HepG2 (cell line): Measurements from ENCODE around the gene RASA2. TPM values are rescaled to one million over a fixed set of nuclear protein-coding genes. Genes with fewer than 3 reads are reported as not detected.
A peak's percentile ranks its signal among the peaks of the same experiment; 100 is the strongest.

ENCODE experiments used
- BRCA1 ChIP-seq: sonication (generic); formaldehyde crosslinking; IDR thresholded peaks from 2 replicates; pipeline ENCODE4 v1.4.0; 2020; ENCODE audit warnings: missing genetic modification reagents
- GFI1 ChIP-seq: sonication (generic); formaldehyde crosslinking; IDR thresholded peaks from 2 replicates; pipeline ENCODE4 v1.5.0; 2020; ENCODE audit warnings: missing genetic modification reagents, mild to moderate bottlenecking, borderline replicate concordance
- NFYC ChIP-seq: IDR thresholded peaks from 2 replicates; pipeline ENCODE4 v1.6.1; 2016; ENCODE audit warnings: missing genetic modification reagents, missing compliant biosample characterization
- PBX2 ChIP-seq: IDR thresholded peaks from 2 replicates; pipeline ENCODE4 v1.6.1; 2016; ENCODE audit warnings: control low read depth
- PRDM4 ChIP-seq: sonication (generic); formaldehyde crosslinking; IDR thresholded peaks from 2 replicates; pipeline ENCODE4 v1.9.0; 2021; ENCODE audit warnings: missing genetic modification reagents, borderline replicate concordance
- REL ChIP-seq: sonication (generic); formaldehyde crosslinking; conservative IDR thresholded peaks from 2 replicates; pipeline ENCODE4 v1.8.0; 2022; ENCODE audit warnings: mild to moderate bottlenecking, missing genetic modification reagents, moderate library complexity
- SNAI1 ChIP-seq: sonication (generic); formaldehyde crosslinking; IDR thresholded peaks from 2 replicates; pipeline ENCODE4 v1.5.0; 2020; ENCODE audit warnings: mild to moderate bottlenecking, missing genetic modification reagents, borderline replicate concordance
- SPEN ChIP-seq: sonication (generic); formaldehyde crosslinking; IDR thresholded peaks from 2 replicates; pipeline ENCODE4 v1.5.1; 2020; ENCODE audit warnings: low read depth, mild to moderate bottlenecking, missing genetic modification reagents
- ZIK1 ChIP-seq: sonication (generic); formaldehyde crosslinking; IDR thresholded peaks from 2 replicates; pipeline ENCODE4 v1.5.0; 2020; ENCODE audit warnings: mild to moderate bottlenecking, low read depth, missing genetic modification reagents, borderline replicate concordance
- ZNF143 ChIP-seq: sonication (generic); formaldehyde crosslinking; IDR thresholded peaks from 2 replicates; pipeline ENCODE4 v1.4.0; 2020; ENCODE audit warnings: missing genetic modification reagents
- ZNF18 ChIP-seq: sonication (generic); formaldehyde crosslinking; IDR thresholded peaks from 2 replicates; pipeline ENCODE4 v1.8.0; 2022; ENCODE audit warnings: mild to moderate bottlenecking, missing genetic modification reagents; ENCODE audit not compliant: insufficient replicate concordance
- ZNF260 ChIP-seq: sonication (generic); formaldehyde crosslinking; IDR thresholded peaks from 2 replicates; pipeline ENCODE4 v1.4.0; 2020; ENCODE audit warnings: missing genetic modification reagents, low read depth, mild to moderate bottlenecking, borderline replicate concordance
- ZNF383 ChIP-seq: sonication (generic); formaldehyde crosslinking; IDR thresholded peaks from 2 replicates; pipeline ENCODE4 v1.4.0; 2020; ENCODE audit warnings: missing genetic modification reagents, mild to moderate bottlenecking, borderline replicate concordance
- ZNF646 ChIP-seq: sonication (generic); formaldehyde crosslinking; IDR thresholded peaks from 2 replicates; pipeline ENCODE4 v1.9.0; 2021; ENCODE audit warnings: mild to moderate bottlenecking, missing genetic modification reagents
- ZNF747 ChIP-seq: sonication (generic); formaldehyde crosslinking; IDR thresholded peaks from 2 replicates; pipeline ENCODE4 v1.8.1; 2023; ENCODE audit warnings: missing genetic modification reagents, mild to moderate bottlenecking, borderline replicate concordance
- ZSCAN20 ChIP-seq: sonication (generic); formaldehyde crosslinking; IDR thresholded peaks from 2 replicates; pipeline ENCODE4 v1.4.0; 2020; ENCODE audit warnings: missing genetic modification reagents, mild to moderate bottlenecking, borderline replicate concordance
- ZSCAN31 ChIP-seq: sonication (generic); formaldehyde crosslinking; IDR thresholded peaks from 2 replicates; pipeline ENCODE4 v1.5.0; 2020; ENCODE audit warnings: low read depth, mild to moderate bottlenecking, missing genetic modification reagents
- polyA plus RNA-seq, 8 experiments: library from polyadenylated mRNA; depleted of rRNA in 3 of 8; stranded (reverse) in 7 of 8; unstranded in 1 of 8; fragments of >200 nt; fragmentation: Illumina TruSeq in 4 of 8; extraction: Trizol in 4 of 8; gene quantifications; 2 replicates each; pipeline versions ENCODE4 v1.2.1 to v1.2.3, GENCODE V29; 2011 to 2016; ENCODE audit warnings: low read depth in 4 of 8, missing spikeins in 1 of 8, mixed read lengths in 1 of 8; ENCODE audit not compliant: insufficient read depth in 1 of 8
- total RNA-seq, 5 experiments: library from RNA; depleted of rRNA; stranded (reverse); fragments of >200 nt; fragmentation: Illumina TruSeq; extraction: Trizol; gene quantifications; 2 replicates each; pipeline ENCODE4 v1.2.3, GENCODE V29; 2016; ENCODE audit warnings: low read depth in 1 of 5

RASA2 gene
- total and polyA plus RNA-seq, 2 of the 13 experiments (the other 11 are each of a cell fraction or from before 2014, with no cell fraction given): 5.4 to 8.5 TPM

- TF ChIP-seq ZNF18 (CRISPR knock-in tag) (no peak), ZNF747 (CRISPR knock-in tag) (peak; percentile 54; the same call in 1 of the 2 replicates), PBX2 (CRISPR knock-in tag) (no peak), ZNF260 (no peak), GFI1 (CRISPR knock-in tag) (0 out of 2 replicates have a peak, but pooled peaks have one; percentile 37), REL (no peak), ZSCAN20 (peak; percentile 84; the same call in 1 of the 2 replicates), SPEN (CRISPR knock-in tag) (no peak), ZIK1 (no peak), SNAI1 (CRISPR knock-in tag) (no peak), PRDM4 (CRISPR knock-in tag) (no peak), ZNF646 (CRISPR knock-in tag) (no peak), ZNF143 (CRISPR knock-in tag) (no peak), ZSCAN31 (CRISPR knock-in tag) (no peak), NFYC (CRISPR knock-in tag) (no peak), BRCA1 (CRISPR knock-in tag) (no peak), ZNF383 (CRISPR knock-in tag) (no peak)
These were observed 860 bp downstream of the RASA2 start (continued) for GRCh38 chr3:141487521-141488252.
